Daoy (cell line): ENCODE results near the gene MEG3. TPM values are rescaled to one million over a fixed set of nuclear protein-coding genes. Genes with fewer than 3 reads are reported as not detected.
"Not testable (repeated sequence)": the region's sequence is repeated elsewhere in the genome, so short reads cannot be mapped to it uniquely, and the experiment has no call there.

Experiments
- DNase-seq: peaks from one replicate; pipeline ENCODE4 v3.0.0-alpha.2; 2015; ENCODE audit warnings: low read depth
- total RNA-seq: library from RNA; depleted of rRNA; stranded (reverse); fragments of >200 nt; shearing (Covaris generic); gene quantifications from 2 replicates; pipeline ENCODE4 v1.2.3, GENCODE V29; 2014

Gene MEG3
- total RNA-seq, 1 experiment from 2014 or later, result 13.5 TPM

- DNase-seq, result peak; percentile 69
These were observed 10.2 kb upstream of the MEG3 start for GRCh38 chr14:100815478-100816285.

GRCh38 chr14:100816286-100816949, 9.5 kb upstream of the MEG3 start:
- DNase-seq, result no peak

- no peak for DNase-seq
These were observed 8.7 kb upstream of the MEG3 start for GRCh38 chr14:100816950-100817901.

GRCh38 chr14:100818221-100818699, 7.7 kb upstream of the MEG3 start:
- no peak for DNase-seq

- DNase-seq, result not testable (repeated sequence)
These were observed 7.0 kb upstream of the MEG3 start for GRCh38 chr14:100818923-100819322.

- DNase-seq, result no peak
These were observed 6.5 kb upstream of the MEG3 start for GRCh38 chr14:100819453-100819828.

GRCh38 chr14:100819829-100820475, 6.0 kb upstream of the MEG3 start:
- no peak for DNase-seq

- no peak for DNase-seq
These were observed 5.0 kb upstream of the MEG3 start for GRCh38 chr14:100820957-100821356.

GRCh38 chr14:100822013-100822412, 3.9 kb upstream of the MEG3 start:
- no peak for DNase-seq

- DNase-seq, result no peak
These were observed 3.2 kb upstream of the MEG3 start for GRCh38 chr14:100822532-100823296.

GRCh38 chr14:100823413-100824080, 2.4 kb upstream of the MEG3 start:
- no peak for DNase-seq

- no peak for DNase-seq
These were observed 1.8 kb upstream of the MEG3 start for GRCh38 chr14:100824091-100824551.

GRCh38 chr14:100824901-100825712, 811 bp upstream of the MEG3 start:
- no peak for DNase-seq

GRCh38 chr14:100826391-100827100, 628 bp downstream of the MEG3 start:
- DNase-seq, result no peak

- DNase-seq, result no peak
These were observed 1.4 kb downstream of the MEG3 start for GRCh38 chr14:100827101-100828021.

GRCh38 chr14:100828031-100828769, 2.3 kb downstream of the MEG3 start:
- DNase-seq, result peak; percentile 71

GRCh38 chr14:100830681-100831080, 4.8 kb downstream of the MEG3 start:
- DNase-seq, result no peak
